ENCODE results near the gene WDR70. TPM values are rescaled to one million over a fixed set of nuclear protein-coding genes. Genes with fewer than 3 reads are reported as not detected.

WDR70 gene
- total RNA-seq, 1 experiment from 2014 or later = 40.2 TPM

GRCh38 chr5:37772255-37772654 lies 393.1 kb downstream of the WDR70 start:
- Mint-ChIP-seq H3K27ac (ENCODE audit: unreplicated experiment) (no peak overlapping the region), H3K27me3 (ENCODE audit: insufficient read depth, unreplicated experiment) (no peaks in the 10 kb centered on the region), H3K36me3 (ENCODE audit: insufficient read depth, unreplicated experiment) (peaks cover 6% of the 10 kb centered on the region), H3K4me1 (ENCODE audit: low read depth, unreplicated experiment) (no peaks in the 10 kb centered on the region), H3K4me3 (ENCODE audit: unreplicated experiment) (no peak overlapping the region), H3K9me3 (ENCODE audit: unreplicated experiment) (peaks cover 31% of the 10 kb centered on the region)
- no peaks in the 10 kb centered on the region for H3K27me3 ChIP-seq (replicated peaks; ENCODE audit: control insufficient read depth, insufficient read depth, low read length)
- no TSS peak for BruUV-seq (replicated peaks)
- POLR2A ChIA-PET = no interaction called here
- intact Hi-C loops (cut with micrococcal nuclease; ENCODE audit: unreplicated experiment) = no loop called here
- no peak overlapping the region for H3K4me3 ChIP-seq (ENCODE audit: low read depth, low read length)
- H3K36me3 ChIP-seq (ENCODE audit: control insufficient read depth, insufficient read depth, low read length) = no peaks in the 10 kb centered on the region
- CTCF ChIA-PET = interaction anchor here (0.5 kb wide), 1 partner anchor 733 kb away, joined by 3 read pairs; no protein-coding TSS in a partner anchor
- TF ChIP-seq, protein P1, sequence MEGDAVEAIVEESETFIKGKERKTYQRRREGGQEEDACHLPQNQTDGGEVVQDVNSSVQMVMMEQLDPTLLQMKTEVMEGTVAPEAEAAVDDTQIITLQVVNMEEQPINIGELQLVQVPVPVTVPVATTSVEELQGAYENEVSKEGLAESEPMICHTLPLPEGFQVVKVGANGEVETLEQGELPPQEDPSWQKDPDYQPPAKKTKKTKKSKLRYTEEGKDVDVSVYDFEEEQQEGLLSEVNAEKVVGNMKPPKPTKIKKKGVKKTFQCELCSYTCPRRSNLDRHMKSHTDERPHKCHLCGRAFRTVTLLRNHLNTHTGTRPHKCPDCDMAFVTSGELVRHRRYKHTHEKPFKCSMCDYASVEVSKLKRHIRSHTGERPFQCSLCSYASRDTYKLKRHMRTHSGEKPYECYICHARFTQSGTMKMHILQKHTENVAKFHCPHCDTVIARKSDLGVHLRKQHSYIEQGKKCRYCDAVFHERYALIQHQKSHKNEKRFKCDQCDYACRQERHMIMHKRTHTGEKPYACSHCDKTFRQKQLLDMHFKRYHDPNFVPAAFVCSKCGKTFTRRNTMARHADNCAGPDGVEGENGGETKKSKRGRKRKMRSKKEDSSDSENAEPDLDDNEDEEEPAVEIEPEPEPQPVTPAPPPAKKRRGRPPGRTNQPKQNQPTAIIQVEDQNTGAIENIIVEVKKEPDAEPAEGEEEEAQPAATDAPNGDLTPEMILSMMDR (IDR thresholded peaks at IDR 0.05; ENCODE audit: insufficient read depth in 1 of 2, low read depth in 1 of 2, low read length in 1 of 2, severe bottlenecking in 1 of 2, unreplicated experiment in 1 of 2) = no peak
- no peak for DNase-seq
- H3K9me3 ChIP-seq = peaks cover 10% of the 10 kb centered on the region
- H3K4me1 ChIP-seq = no peaks in the 10 kb centered on the region

DNA sequence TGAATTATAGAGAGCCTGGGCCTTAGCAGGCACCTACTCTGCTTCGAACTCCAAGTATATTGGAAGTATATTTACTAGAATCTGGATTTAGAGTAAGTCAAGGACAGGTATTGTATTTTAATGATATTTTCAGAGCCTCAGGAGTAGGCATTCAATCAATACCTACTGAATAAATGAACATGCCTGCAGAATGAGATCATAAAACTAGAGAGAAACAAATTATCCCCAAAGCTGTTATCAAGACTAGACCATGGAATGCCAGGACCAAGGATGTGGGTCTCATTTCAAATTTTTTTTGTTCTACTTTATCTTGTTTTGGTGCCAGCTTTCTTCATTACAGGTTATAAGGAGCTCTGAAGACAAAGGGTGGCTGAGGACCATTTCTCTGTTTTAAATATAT lies 394.7 kb downstream of the WDR70 start:
- H3K9me3 ChIP-seq = peaks cover 10% of the 10 kb centered on the region
- no peak overlapping the region for H3K27ac Mint-ChIP-seq (ENCODE audit: unreplicated experiment)
- CTCF ChIA-PET = no interaction called here

GRCh38 chr5:37774912-37775483 lies 395.9 kb downstream of the WDR70 start:
- H3K4me3 ChIP-seq (ENCODE audit: low read depth, low read length) = no peak overlapping the region
- Mint-ChIP-seq H3K4me3 (ENCODE audit: unreplicated experiment) (no peak overlapping the region), H3K4me1 (ENCODE audit: low read depth, unreplicated experiment) (no peaks in the 10 kb centered on the region), H3K9me3 (ENCODE audit: unreplicated experiment) (peaks cover 31% of the 10 kb centered on the region), H3K27ac (ENCODE audit: unreplicated experiment) (no peak overlapping the region), H3K27me3 (ENCODE audit: insufficient read depth, unreplicated experiment) (no peaks in the 10 kb centered on the region), H3K36me3 (ENCODE audit: insufficient read depth, unreplicated experiment) (peaks cover 6% of the 10 kb centered on the region)
- ChIA-PET CTCF (no interaction called here), POLR2A (interaction anchor here (0.6 kb wide), 1 partner anchor 305 kb away, joined by 3 read pairs; no protein-coding TSS in a partner anchor)
- H3K9me3 ChIP-seq = peaks cover 10% of the 10 kb centered on the region
- DNase-seq = peak in 1 of 2 experiments; percentile 40
- TF ChIP-seq, protein P1 (IDR thresholded peaks at IDR 0.05; ENCODE audit: insufficient read depth in 1 of 2, low read depth in 1 of 2, low read length in 1 of 2, severe bottlenecking in 1 of 2, unreplicated experiment in 1 of 2) = peak; percentile 45 to 71
- H3K4me1 ChIP-seq = no peaks in the 10 kb centered on the region
- intact Hi-C loops (cut with micrococcal nuclease; ENCODE audit: unreplicated experiment) = no loop called here
- H3K27me3 ChIP-seq (replicated peaks; ENCODE audit: control insufficient read depth, insufficient read depth, low read length) = no peaks in the 10 kb centered on the region
- no peaks in the 10 kb centered on the region for H3K36me3 ChIP-seq (ENCODE audit: control insufficient read depth, insufficient read depth, low read length)
- BruUV-seq (replicated peaks) = no TSS peak

More for the DNA sequence above, 394.7 kb downstream of the WDR70 start:
- H3K4me3 ChIP-seq (ENCODE audit: low read depth, low read length) = no peak overlapping the region
- no peaks in the 10 kb centered on the region for H3K4me1 ChIP-seq
- intact Hi-C loops (cut with micrococcal nuclease; ENCODE audit: unreplicated experiment) = no loop called here
- H3K27me3 ChIP-seq (replicated peaks; ENCODE audit: control insufficient read depth, insufficient read depth, low read length) = no peaks in the 10 kb centered on the region
- no peak for DNase-seq
- H3K36me3 Mint-ChIP-seq (ENCODE audit: insufficient read depth, unreplicated experiment) = peaks cover 6% of the 10 kb centered on the region
- H3K4me3 Mint-ChIP-seq (ENCODE audit: unreplicated experiment) = no peak overlapping the region
- POLR2A ChIA-PET = no interaction called here
- TF ChIP-seq, protein P1 (IDR thresholded peaks at IDR 0.05; ENCODE audit: insufficient read depth in 1 of 2, low read depth in 1 of 2, low read length in 1 of 2, severe bottlenecking in 1 of 2, unreplicated experiment in 1 of 2) = no peak
- H3K4me1 Mint-ChIP-seq (ENCODE audit: low read depth, unreplicated experiment) = no peaks in the 10 kb centered on the region
- peaks cover 31% of the 10 kb centered on the region for H3K9me3 Mint-ChIP-seq (ENCODE audit: unreplicated experiment)
- H3K36me3 ChIP-seq (ENCODE audit: control insufficient read depth, insufficient read depth, low read length) = no peaks in the 10 kb centered on the region
- H3K27me3 Mint-ChIP-seq (ENCODE audit: insufficient read depth, unreplicated experiment) = no peaks in the 10 kb centered on the region
- no TSS peak for BruUV-seq (replicated peaks)
